Prostate gland (tissue), 2 donors: ENCODE measurements around the gene SIK2. TPM values are rescaled to one million over a fixed set of nuclear protein-coding genes. Genes with fewer than 3 reads are reported as not detected.

Source experiments
- DNase-seq: peaks from one replicate; pipeline ENCODE4 v3.0.0-alpha.2; 2019; ENCODE audit warnings: low spot score
- H3K27ac ChIP-seq, 2 donors: fragments of 200-600 bp; sonication (generic); 2 replicates each; pipeline ENCODE4 v1.5.1; 2017 to 2019
- H3K27me3 ChIP-seq: fragments of 200-600 bp; sonication (generic); replicated peaks from 2 replicates; pipeline ENCODE4 v1.5.1; 2019; ENCODE audit not compliant: insufficient read depth
- H3K36me3 ChIP-seq, 2 donors: fragments of 200-600 bp; sonication (generic); 1 replicate in 1 of 2; 2 replicates in 1 of 2; pipeline versions ENCODE4 v1.5.1 to v1.8.1; 2017 to 2019
- H3K4me1 ChIP-seq: fragments of 200-600 bp; sonication (generic); replicated peaks from 2 replicates; pipeline ENCODE4 v1.5.1; 2019
- H3K4me3 ChIP-seq, 2 donors: fragments of 200-600 bp; sonication (generic); 2 replicates each; pipeline ENCODE4 v1.5.1; 2017 to 2019
- H3K9me3 ChIP-seq: fragments of 200-600 bp; sonication (generic); 2 replicates; pipeline ENCODE4 v1.5.1; 2017
- CTCF ChIP-seq, 4 experiments: fragments of 200-600 bp in 2 of 4; fragments of 450-650 bp in 2 of 4; sonication (generic) in 2 of 4; IDR thresholded peaks; 1 replicate in 3 of 4; 2 replicates in 1 of 4; pipeline ENCODE4 v1.5.1; 2016 to 2019; ENCODE audit warnings: antibody characterized with exemption in 4 of 4, mild to moderate bottlenecking in 2 of 4, moderate library complexity in 2 of 4
- POLR2A ChIP-seq: fragments of 450-650 bp; IDR thresholded peaks from one replicate; pipeline ENCODE4 v1.6.1; 2016; ENCODE audit warnings: antibody characterized with exemption, mild to moderate bottlenecking
- POLR2AphosphoS5 ChIP-seq: sonication (generic); formaldehyde crosslinking; IDR thresholded peaks from one replicate; pipeline ENCODE4 v1.6.1; 2017; ENCODE audit warnings: antibody characterized with exemption
- WGBS: methylation state at CpG from one replicate; pipeline ENCODE4 v1.1.5; 2018; 5-methylcytosine and 5-hydroxymethylcytosine counted together
- intact Hi-C: fragments of 100-400 bp; cut with DNase I; formaldehyde crosslinking; loops from one replicate; pipeline ENCODE4 v1.14.2; 2022
- total RNA-seq, 2 donors: library from RNA; depleted of rRNA; stranded (reverse); fragments of >200 nt; gene quantifications; one replicate each; pipeline ENCODE4 v1.1.0, GENCODE V29; 2016

SIK2 gene
- total RNA-seq, 2 donors from 2014 or later: 13.0 to 18.7 TPM

DNA sequence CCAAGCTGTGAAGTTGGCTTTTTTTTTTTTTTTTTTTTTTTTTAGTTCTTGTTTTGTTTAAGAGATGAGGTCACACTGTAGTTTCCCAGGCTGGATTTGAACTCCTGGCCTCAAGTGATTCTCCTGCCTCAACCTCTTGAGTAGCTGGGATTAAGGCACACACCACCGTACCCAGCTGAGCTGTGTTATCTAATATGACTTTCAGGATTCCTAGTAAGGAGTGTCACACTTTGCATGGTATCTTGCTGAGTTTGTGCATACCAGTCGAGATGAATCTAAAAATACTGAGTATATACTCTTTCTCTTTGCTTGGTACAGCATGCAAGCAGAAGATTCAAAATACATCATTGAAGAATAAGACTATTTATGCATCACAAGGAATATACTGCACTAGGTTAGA is 58.6 kb downstream of the SIK2 start:
- Histone ChIP-seq H3K36me3 (no peaks in the 10 kb centered on the region), H3K27ac (no peak overlapping the region), H3K9me3 (no peaks in the 10 kb centered on the region), H3K27me3 (no peaks in the 10 kb centered on the region), H3K4me3 (no peak overlapping the region), H3K4me1 (no peaks in the 10 kb centered on the region)
- intact Hi-C loops: no loop called here
- 98% methylated on average over 2 of the region's 2 CpGs for WGBS
- no peak for DNase-seq
- TF ChIP-seq POLR2AphosphoS5: no peak
- no peak for TF ChIP-seq CTCF (IDR thresholded peaks at IDR 0.05)
- no peak for TF ChIP-seq POLR2A

- no peak for DNase-seq
- intact Hi-C loops: no loop called here
- H3K9me3 ChIP-seq: no peaks in the 10 kb centered on the region
- H3K27me3 ChIP-seq: no peaks in the 10 kb centered on the region
- H3K36me3 ChIP-seq: no peaks in the 10 kb centered on the region
- H3K4me1 ChIP-seq: no peaks in the 10 kb centered on the region
- H3K27ac ChIP-seq: no peak overlapping the region
- no peak overlapping the region for H3K4me3 ChIP-seq
- no peak for TF ChIP-seq POLR2AphosphoS5
- TF ChIP-seq POLR2A: no peak
- TF ChIP-seq CTCF (IDR thresholded peaks at IDR 0.05): no peak
These were observed 61.6 kb downstream of the SIK2 start for GRCh38 chr11:111663820-111664219.

GRCh38 chr11:111665777-111666176 is 63.5 kb downstream of the SIK2 start:
- Histone ChIP-seq H3K27me3 (no peaks in the 10 kb centered on the region), H3K4me3 (no peak overlapping the region), H3K4me1 (no peaks in the 10 kb centered on the region), H3K27ac (no peak overlapping the region), H3K36me3 (no peaks in the 10 kb centered on the region), H3K9me3 (no peaks in the 10 kb centered on the region)
- TF ChIP-seq CTCF (IDR thresholded peaks at IDR 0.05): no peak
- TF ChIP-seq POLR2A: no peak
- no peak for DNase-seq
- 59% methylated on average over 3 of the region's 3 CpGs for WGBS
- intact Hi-C loops: no loop called here

- H3K27ac ChIP-seq: no peak overlapping the region
- no peaks in the 10 kb centered on the region for H3K9me3 ChIP-seq
- TF ChIP-seq POLR2A (no peak), CTCF (IDR thresholded peaks at IDR 0.05) (no peak), POLR2AphosphoS5 (no peak)
- WGBS: 91% methylated on average over 1 of the region's 1 CpG
- no peaks in the 10 kb centered on the region for H3K36me3 ChIP-seq
- no peaks in the 10 kb centered on the region for H3K4me1 ChIP-seq
- DNase-seq: no peak
- H3K4me3 ChIP-seq: no peak overlapping the region
- no peaks in the 10 kb centered on the region for H3K27me3 ChIP-seq
- intact Hi-C loops: no loop called here
These were observed 66.7 kb downstream of the SIK2 start for GRCh38 chr11:111668980-111669379.

DNA sequence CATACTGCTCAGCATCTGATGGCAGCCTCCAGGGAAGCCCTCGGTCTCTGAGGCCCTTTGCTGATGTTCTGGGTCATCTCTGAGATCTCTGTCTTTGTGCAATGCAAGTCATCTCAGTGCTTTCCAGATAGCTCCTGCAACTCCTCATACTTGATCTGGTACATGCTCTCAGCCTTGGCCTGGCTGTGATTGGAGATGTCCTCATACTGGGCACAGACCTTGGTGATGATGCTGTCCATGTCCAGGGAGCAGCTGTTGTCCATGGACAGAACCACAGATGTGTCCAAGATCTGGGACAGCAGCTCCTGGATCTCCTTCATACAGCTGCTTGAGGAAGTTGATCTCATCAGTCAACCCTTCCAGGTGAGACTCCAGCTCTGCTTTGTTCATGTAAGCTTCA is 69.1 kb downstream of the SIK2 start:
- intact Hi-C loops: no loop called here
- no peak for TF ChIP-seq POLR2A
- TF ChIP-seq CTCF (IDR thresholded peaks at IDR 0.05): no peak
- no peak for TF ChIP-seq POLR2AphosphoS5
- H3K36me3 ChIP-seq: no peaks in the 10 kb centered on the region
- H3K4me1 ChIP-seq: no peaks in the 10 kb centered on the region
- 100% methylated on average over 1 of the region's 1 CpG for WGBS
- H3K27ac ChIP-seq: no peak overlapping the region
- no peak overlapping the region for H3K4me3 ChIP-seq
- no peaks in the 10 kb centered on the region for H3K9me3 ChIP-seq
- H3K27me3 ChIP-seq: no peaks in the 10 kb centered on the region
- no peak for DNase-seq
